Testis (tissue), 3 donors: Measurements from ENCODE around the gene SPCS1. TPM values are rescaled to one million over a fixed set of nuclear protein-coding genes. Genes with fewer than 3 reads are reported as not detected.

Experiments
- DNase-seq: peaks from one replicate; pipeline ENCODE4 v3.0.0-alpha.2; 2019
- H3K27ac ChIP-seq, 2 donors: fragments of 200-600 bp; sonication (generic); one replicate each; pipeline ENCODE4 v1.5.1; 2019
- H3K27me3 ChIP-seq: fragments of 200-600 bp; sonication (generic); one replicate; pipeline ENCODE4 v1.5.1; 2019
- H3K36me3 ChIP-seq: fragments of 200-600 bp; sonication (generic); one replicate; pipeline ENCODE4 v1.5.1; 2017; ENCODE audit warnings: low read depth; ENCODE audit errors: missing control alignments
- H3K4me1 ChIP-seq: fragments of 200-600 bp; sonication (generic); one replicate; pipeline ENCODE4 v1.5.1; 2019
- H3K4me3 ChIP-seq, 2 donors: fragments of 200-600 bp; sonication (generic); one replicate each; pipeline ENCODE4 v1.5.1; 2017 to 2019
- H3K9me3 ChIP-seq: fragments of 200-600 bp; sonication (generic); one replicate; pipeline ENCODE4 v1.5.1; 2017
- POLR2A ChIP-seq: fragments of 450-650 bp; IDR thresholded peaks from one replicate; pipeline ENCODE4 v1.6.1; 2017; ENCODE audit warnings: antibody characterized with exemption, mild to moderate bottlenecking, moderate library complexity
- WGBS, 2 donors: methylation state at CpG; one replicate each; pipeline ENCODE4 v1.1.5; 2018; 5-methylcytosine and 5-hydroxymethylcytosine counted together
- intact Hi-C: fragments of 100-400 bp; cut with DNase I; formaldehyde crosslinking; loops from one replicate; pipeline ENCODE4 v1.15.1; 2023; ENCODE audit warnings: low total_unique reads
- polyA plus RNA-seq: library from polyadenylated mRNA; stranded (reverse); fragments of 350-450 nt; fragmentation: Illumina TruSeq; extraction: RNeasy Lipid Tissue Mini Kit (QIAGEN cat#74804); gene quantifications from one replicate; pipeline ENCODE4 v1.2.3, GENCODE V29; 2014; ENCODE audit warnings: low read depth, low replicate concordance; ENCODE audit not compliant: insufficient read depth
- total RNA-seq, 2 donors: library from RNA; depleted of rRNA; stranded (reverse); fragments of >200 nt; gene quantifications; one replicate each; pipeline ENCODE4 v1.2.3, GENCODE V29; 2016
- TF ChIP-seq, protein P1 (sequence below), 3 experiments: fragments of 450-650 bp in 2 of 3; fragments of 200-600 bp in 1 of 3; sonication (generic) in 1 of 3; IDR thresholded peaks; one replicate each; pipeline ENCODE4 v1.5.1; 2016 to 2019; ENCODE audit warnings: antibody characterized with exemption in 3 of 3, mild to moderate bottlenecking in 2 of 3, moderate library complexity in 1 of 3

Gene SPCS1
- total and polyA plus RNA-seq, 3 donors from 2014 or later: 166 to 340 (median 179) TPM

DNA sequence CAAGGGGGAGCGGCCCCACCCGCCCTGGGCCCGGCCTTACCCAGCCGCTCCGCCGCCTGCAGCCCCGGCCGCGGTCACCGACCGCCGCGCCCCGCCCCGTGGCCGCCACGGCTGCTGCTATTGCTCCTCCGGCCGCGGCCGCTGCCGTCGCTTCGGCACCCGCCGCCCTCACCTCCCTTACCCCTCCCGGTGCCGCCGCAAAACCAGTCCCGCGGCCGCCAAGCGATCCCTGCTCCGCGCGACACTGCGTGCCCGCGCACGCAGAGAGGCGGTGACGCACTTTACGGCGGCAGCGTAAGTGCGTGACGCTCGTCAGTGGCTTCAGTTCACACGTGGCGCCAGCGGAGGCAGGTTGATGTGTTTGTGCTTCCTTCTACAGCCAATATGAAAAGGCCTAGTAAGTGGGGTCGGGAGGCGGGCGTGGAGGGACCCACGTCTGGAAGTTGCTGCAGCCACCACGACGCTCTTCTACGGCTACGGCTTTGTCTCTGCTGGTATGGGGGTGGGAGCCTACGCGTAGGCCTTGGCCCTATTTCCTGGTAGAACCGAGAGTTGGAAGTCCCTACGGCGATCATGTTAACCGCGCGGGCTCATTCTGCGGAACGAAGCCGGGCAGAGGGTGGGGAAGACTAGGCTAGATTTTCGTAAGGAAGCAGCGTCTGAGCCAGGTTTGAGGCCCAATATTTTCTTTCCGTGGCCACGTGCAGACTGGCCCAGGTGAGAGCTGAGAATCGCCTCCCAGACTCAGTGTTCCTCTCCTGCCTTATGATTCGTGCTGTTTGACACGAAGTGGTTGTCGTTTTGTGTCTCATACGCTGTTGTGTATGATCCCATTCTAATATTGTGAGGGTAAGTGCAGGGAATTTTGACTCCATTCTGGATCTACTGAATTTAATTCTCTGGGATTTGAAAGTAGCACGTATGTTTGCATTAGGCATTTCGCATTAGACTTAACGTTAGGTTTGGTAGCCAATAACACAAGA lies 19.9 kb upstream of the SPCS1 start, which contains the start of the genes GNL3 and PBRM1:
TSS of gene GNL3 (plus strand) at position 324 of the 983 bp plus-strand sequence. CDS start at position 385, 61 bp downstream.
TSS of gene PBRM1 (minus strand) at position 205 of the 983 bp plus-strand sequence.
- DNase-seq: peak; percentile 96
- Histone ChIP-seq H3K9me3 (no peaks in the 10 kb centered on the region), H3K4me1 (peaks cover 42% of the 10 kb centered on the region), H3K36me3 (no peaks in the 10 kb centered on the region), H3K27me3 (no peaks in the 10 kb centered on the region), H3K27ac (peak within 1 kb of the TSS; percentile 92 to 98), H3K4me3 (peak within 1 kb of the TSS; percentile 81 to 89)
- peak; percentile 12 for TF ChIP-seq POLR2A
- TF ChIP-seq, protein P1, sequence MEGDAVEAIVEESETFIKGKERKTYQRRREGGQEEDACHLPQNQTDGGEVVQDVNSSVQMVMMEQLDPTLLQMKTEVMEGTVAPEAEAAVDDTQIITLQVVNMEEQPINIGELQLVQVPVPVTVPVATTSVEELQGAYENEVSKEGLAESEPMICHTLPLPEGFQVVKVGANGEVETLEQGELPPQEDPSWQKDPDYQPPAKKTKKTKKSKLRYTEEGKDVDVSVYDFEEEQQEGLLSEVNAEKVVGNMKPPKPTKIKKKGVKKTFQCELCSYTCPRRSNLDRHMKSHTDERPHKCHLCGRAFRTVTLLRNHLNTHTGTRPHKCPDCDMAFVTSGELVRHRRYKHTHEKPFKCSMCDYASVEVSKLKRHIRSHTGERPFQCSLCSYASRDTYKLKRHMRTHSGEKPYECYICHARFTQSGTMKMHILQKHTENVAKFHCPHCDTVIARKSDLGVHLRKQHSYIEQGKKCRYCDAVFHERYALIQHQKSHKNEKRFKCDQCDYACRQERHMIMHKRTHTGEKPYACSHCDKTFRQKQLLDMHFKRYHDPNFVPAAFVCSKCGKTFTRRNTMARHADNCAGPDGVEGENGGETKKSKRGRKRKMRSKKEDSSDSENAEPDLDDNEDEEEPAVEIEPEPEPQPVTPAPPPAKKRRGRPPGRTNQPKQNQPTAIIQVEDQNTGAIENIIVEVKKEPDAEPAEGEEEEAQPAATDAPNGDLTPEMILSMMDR (IDR thresholded peaks at IDR 0.05): no peak
- intact Hi-C loops: no loop called here
- WGBS, 2 donors: 0 to 1% methylated on average over 21 to 75 of the region's 82 CpGs

DNA sequence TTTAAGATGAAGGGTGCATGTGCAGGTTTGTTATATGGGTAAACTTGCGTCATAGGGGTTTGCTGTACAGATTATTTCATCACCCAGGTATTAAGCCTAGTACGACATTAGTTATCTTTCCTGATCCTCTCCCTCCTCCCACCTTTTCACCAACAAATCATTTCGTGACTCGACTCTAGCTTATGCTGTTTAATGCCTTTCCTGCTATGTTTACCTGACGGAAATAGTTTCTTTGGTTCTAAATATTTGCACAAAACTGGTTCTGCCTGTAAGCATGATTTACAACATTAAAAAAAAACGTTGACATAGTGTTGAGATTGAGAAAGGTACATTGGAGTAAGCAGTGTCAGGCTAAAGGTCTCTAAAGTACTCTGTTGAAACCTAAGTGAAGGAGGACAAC lies 17.6 kb upstream of the SPCS1 start:
- Histone ChIP-seq H3K36me3 (no peaks in the 10 kb centered on the region), H3K4me3 (no peak overlapping the region), H3K27ac (no peak overlapping the region), H3K4me1 (peaks cover 21% of the 10 kb centered on the region), H3K27me3 (no peaks in the 10 kb centered on the region), H3K9me3 (no peaks in the 10 kb centered on the region)
- intact Hi-C loops: no loop called here
- no peak for TF ChIP-seq POLR2A
- TF ChIP-seq, protein P1 (IDR thresholded peaks at IDR 0.05): no peak
- no peak for DNase-seq
- 83 to 89% methylated on average over 6 of the region's 6 CpGs for WGBS, 2 donors

DNA sequence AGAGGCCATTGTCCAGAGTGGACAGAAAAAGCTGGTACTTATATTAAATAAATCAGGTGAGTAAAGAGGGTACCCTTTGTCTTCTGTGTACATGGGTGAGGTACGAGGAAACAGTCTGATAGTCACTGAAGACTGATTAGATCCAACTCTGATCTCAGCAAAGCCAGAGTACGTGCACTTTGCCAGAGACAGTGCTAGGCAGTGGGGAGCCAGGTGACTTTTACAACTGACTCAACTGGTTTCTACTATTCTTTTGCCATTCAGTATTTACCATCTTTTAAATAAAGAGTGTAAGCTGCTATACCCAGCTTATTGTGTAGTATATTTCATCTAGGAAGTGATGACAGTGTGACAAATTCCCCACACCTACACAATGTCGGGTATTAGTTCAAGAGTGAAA lies 16.8 kb upstream of the SPCS1 start:
- no peaks in the 10 kb centered on the region for H3K36me3 ChIP-seq
- intact Hi-C loops: no loop called here
- TF ChIP-seq, protein P1 (IDR thresholded peaks at IDR 0.05): no peak
- no peak for TF ChIP-seq POLR2A

DNA sequence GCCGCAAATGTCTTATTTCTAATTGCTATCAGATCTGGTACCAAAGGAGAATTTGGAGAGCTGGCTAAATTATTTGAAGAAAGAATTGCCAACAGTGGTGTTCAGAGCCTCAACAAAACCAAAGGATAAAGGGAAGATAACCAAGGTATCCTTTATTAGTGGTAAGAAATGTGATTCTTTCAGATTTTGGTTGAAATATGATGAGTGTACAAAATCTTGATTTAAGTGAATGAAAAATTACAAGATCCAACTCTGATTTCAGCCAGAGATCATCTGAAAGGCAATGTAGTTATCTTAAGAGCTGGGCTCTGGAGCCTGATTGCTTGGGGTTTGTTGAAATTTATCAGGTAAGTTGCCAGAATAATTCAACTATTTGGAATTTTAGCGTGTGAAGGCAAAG lies 15.3 kb upstream of the SPCS1 start:
- Histone ChIP-seq H3K9me3 (no peaks in the 10 kb centered on the region), H3K27me3 (no peaks in the 10 kb centered on the region), H3K4me3 (no peak overlapping the region), H3K36me3 (no peaks in the 10 kb centered on the region), H3K4me1 (peaks cover 7% of the 10 kb centered on the region), H3K27ac (no peak overlapping the region)
- no peak for DNase-seq
- WGBS, 2 donors: 85 to 91% methylated on average over 2 of the region's 2 CpGs
- TF ChIP-seq POLR2A: no peak
- intact Hi-C loops: no loop called here

More for the DNA sequence above, 16.8 kb upstream of the SPCS1 start:
- no peaks in the 10 kb centered on the region for H3K27me3 ChIP-seq
- no peaks in the 10 kb centered on the region for H3K9me3 ChIP-seq
- 94 to 95% methylated on average over 3 of the region's 3 CpGs for WGBS, 2 donors
- H3K4me3 ChIP-seq: no peak overlapping the region
- H3K4me1 ChIP-seq: peaks cover 13% of the 10 kb centered on the region
- DNase-seq: no peak
- H3K27ac ChIP-seq: no peak overlapping the region

DNA sequence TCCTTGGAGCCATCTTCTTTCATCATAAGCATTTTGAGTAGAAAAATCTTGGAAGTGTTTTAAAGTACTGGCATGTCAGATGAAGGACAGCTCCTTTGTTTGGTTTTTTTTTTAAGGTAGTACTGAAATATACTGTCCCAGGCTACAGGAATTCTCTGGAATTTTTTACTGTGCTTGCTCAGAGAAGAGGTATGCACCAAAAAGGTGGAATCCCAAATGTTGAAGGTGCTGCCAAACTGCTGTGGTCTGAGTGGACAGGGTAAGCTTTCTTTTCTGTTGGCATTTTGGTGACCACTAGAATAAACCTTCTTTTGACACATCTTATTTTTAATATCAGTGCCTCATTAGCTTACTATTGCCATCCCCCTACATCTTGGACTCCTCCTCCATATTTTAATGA lies 12.8 kb upstream of the SPCS1 start:
- H3K36me3 ChIP-seq: no peaks in the 10 kb centered on the region
- intact Hi-C loops: no loop called here
- TF ChIP-seq, protein P1 (IDR thresholded peaks at IDR 0.05): no peak
- TF ChIP-seq POLR2A: no peak
- no peak overlapping the region for H3K4me3 ChIP-seq
- H3K9me3 ChIP-seq: no peaks in the 10 kb centered on the region
- no peak for DNase-seq
- H3K27me3 ChIP-seq: no peaks in the 10 kb centered on the region
- no peak overlapping the region for H3K27ac ChIP-seq
- H3K4me1 ChIP-seq: no peaks in the 10 kb centered on the region
